ENCODE results near the gene CBLN3.
"Not testable (repeated sequence)": the region's sequence is repeated elsewhere in the genome, so short reads cannot be mapped to it uniquely, and the experiment has no call there.

Gene CBLN3

GRCh38 chr14:24429395-24430142 is at the start of gene CBLN3, which contains the start of gene KHNYN:
Gene CBLN3 (minus strand): TSS chr14:24429668. CDS start chr14:24429054, 614 bp downstream.
Gene KHNYN (plus strand): TSS chr14:24429954. CDS start chr14:24430731, 777 bp downstream.
- peak; percentile 78 to 84 for DNase-seq (ENCODE audit: low read depth in 1 of 2, low spot score in 1 of 2)

- DNase-seq (ENCODE audit: low read depth in 1 of 2, low spot score in 1 of 2), result no peak
These were observed 45.8 kb upstream of the CBLN3 start for GRCh38 chr14:24475261-24475660.

- no peak for DNase-seq (ENCODE audit: low read depth in 1 of 2, low spot score in 1 of 2)
These were observed 43.7 kb upstream of the CBLN3 start for GRCh38 chr14:24473211-24473610.

- DNase-seq (ENCODE audit: low read depth in 1 of 2, low spot score in 1 of 2), result not testable (repeated sequence)
These were observed 41.0 kb upstream of the CBLN3 start for GRCh38 chr14:24470450-24470849.

- no peak for DNase-seq (ENCODE audit: low read depth in 1 of 2, low spot score in 1 of 2)
These were observed 36.3 kb upstream of the CBLN3 start for GRCh38 chr14:24465805-24466204.

GRCh38 chr14:24465368-24465767 is 35.9 kb upstream of the CBLN3 start:
- no peak for DNase-seq (ENCODE audit: low read depth in 1 of 2, low spot score in 1 of 2)

- no peak for DNase-seq (ENCODE audit: low read depth in 1 of 2, low spot score in 1 of 2)
These were observed 34.7 kb upstream of the CBLN3 start for GRCh38 chr14:24463884-24464785.

GRCh38 chr14:24463017-24463883 is 33.8 kb upstream of the CBLN3 start:
- no peak for DNase-seq (ENCODE audit: low read depth in 1 of 2, low spot score in 1 of 2)

- no peak for DNase-seq (ENCODE audit: low read depth in 1 of 2, low spot score in 1 of 2)
These were observed 31.9 kb upstream of the CBLN3 start for GRCh38 chr14:24461336-24461735.

- no peak for DNase-seq (ENCODE audit: low read depth in 1 of 2, low spot score in 1 of 2)
These were observed 29.9 kb upstream of the CBLN3 start for GRCh38 chr14:24459331-24459730.

GRCh38 chr14:24458736-24459135 is 29.3 kb upstream of the CBLN3 start:
- no peak for DNase-seq (ENCODE audit: low read depth in 1 of 2, low spot score in 1 of 2)

- no peak for DNase-seq (ENCODE audit: low read depth in 1 of 2, low spot score in 1 of 2)
These were observed 27.5 kb upstream of the CBLN3 start for GRCh38 chr14:24456980-24457379.

GRCh38 chr14:24450828-24451227 is 21.4 kb upstream of the CBLN3 start:
- not testable (repeated sequence) for DNase-seq (ENCODE audit: low read depth in 1 of 2, low spot score in 1 of 2)

- DNase-seq (ENCODE audit: low read depth in 1 of 2, low spot score in 1 of 2), result no peak
These were observed 13.7 kb upstream of the CBLN3 start for GRCh38 chr14:24443053-24443665.

GRCh38 chr14:24442240-24443052 is 13.0 kb upstream of the CBLN3 start, which contains the start of gene SDR39U1:
Gene SDR39U1 (minus strand): TSS chr14:24442776. CDS start chr14:24442769, 7 bp downstream.
- DNase-seq (ENCODE audit: low read depth in 1 of 2, low spot score in 1 of 2), result peak; percentile 84 to 98

- DNase-seq (ENCODE audit: low read depth in 1 of 2, low spot score in 1 of 2), result no peak
These were observed 12.4 kb upstream of the CBLN3 start for GRCh38 chr14:24441904-24442239.

GRCh38 chr14:24441485-24441884 is 12.0 kb upstream of the CBLN3 start:
- DNase-seq (ENCODE audit: low read depth in 1 of 2, low spot score in 1 of 2), result no peak

- no peak for DNase-seq (ENCODE audit: low read depth in 1 of 2, low spot score in 1 of 2)
These were observed 11.3 kb upstream of the CBLN3 start for GRCh38 chr14:24440606-24441399.

Data from activated CD4-positive, alpha-beta T cell treated with anti-CD3 and anti-CD28 coated beads, Interleukin-2, amount 50 U/mL, for 24 hours (primary cell).